DMS53 treated with DMSO at 0.1 percent for 48 hours (cell line): ENCODE measurements around the gene PLA2G7.
"Not testable (repeated sequence)": the region's sequence is repeated elsewhere in the genome, so short reads cannot be mapped to it uniquely, and the experiment has no call there.

Experiments
- DNase-seq: peaks from one replicate; lab custom pipeline; 2025; ENCODE audit not compliant: unreplicated experiment; lab: John Stamatoyannopoulos, UW

The PLA2G7 gene

GRCh38 chr6:46749731-46750130 lies 14.6 kb upstream of the PLA2G7 start:
- DNase-seq: no peak

- no peak for DNase-seq
Observed at GRCh38 chr6:46748940-46749503, 13.8 kb upstream of the PLA2G7 start.

GRCh38 chr6:46746696-46747095 lies 11.5 kb upstream of the PLA2G7 start, which contains the start of gene ANKRD66:
Gene ANKRD66 (plus strand): TSS chr6:46746933. CDS start chr6:46751949, 5,016 bp downstream.
- DNase-seq: no peak

GRCh38 chr6:46745973-46746372 lies 10.8 kb upstream of the PLA2G7 start:
- DNase-seq: no peak

- DNase-seq: not testable (repeated sequence)
Observed at GRCh38 chr6:46744159-46744725, 9.1 kb upstream of the PLA2G7 start.

- DNase-seq: no peak
Observed at GRCh38 chr6:46743425-46744158, 8.4 kb upstream of the PLA2G7 start.

GRCh38 chr6:46741910-46742309 lies 6.7 kb upstream of the PLA2G7 start:
- DNase-seq: no peak

GRCh38 chr6:46741482-46741881 lies 6.3 kb upstream of the PLA2G7 start:
- peak; percentile 64 for DNase-seq

GRCh38 chr6:46736906-46737305 lies 1.7 kb upstream of the PLA2G7 start:
- DNase-seq: no peak

- no peak for DNase-seq
Observed at GRCh38 chr6:46735720-46736031, 501 bp upstream of the PLA2G7 start.

- no peak for DNase-seq
Observed at GRCh38 chr6:46733341-46733801, 1.8 kb downstream of the PLA2G7 start.

- no peak for DNase-seq
Observed at GRCh38 chr6:46730921-46731461, 4.2 kb downstream of the PLA2G7 start.

- DNase-seq: no peak
Observed at GRCh38 chr6:46729787-46730326, 5.3 kb downstream of the PLA2G7 start.

- no peak for DNase-seq
Observed at GRCh38 chr6:46720401-46720800, 14.8 kb downstream of the PLA2G7 start.

GRCh38 chr6:46719099-46719498 lies 16.1 kb downstream of the PLA2G7 start:
- DNase-seq: peak; percentile 71

- no peak for DNase-seq
Observed at GRCh38 chr6:46715141-46715540, 20.0 kb downstream of the PLA2G7 start.

GRCh38 chr6:46711491-46711890 lies 23.7 kb downstream of the PLA2G7 start:
- DNase-seq: no peak

- no peak for DNase-seq
Observed at GRCh38 chr6:46706464-46706863, 28.7 kb downstream of the PLA2G7 start.

- DNase-seq: peak; percentile 51
Observed at GRCh38 chr6:46704562-46704961, 30.6 kb downstream of the PLA2G7 start.

GRCh38 chr6:46699970-46700369 lies 35.2 kb downstream of the PLA2G7 start:
- no peak for DNase-seq

- DNase-seq: no peak
Observed at GRCh38 chr6:46690911-46691451, 44.2 kb downstream of the PLA2G7 start.
